ENCODE data around the gene NUAK2.

NUAK2 gene

DNA sequence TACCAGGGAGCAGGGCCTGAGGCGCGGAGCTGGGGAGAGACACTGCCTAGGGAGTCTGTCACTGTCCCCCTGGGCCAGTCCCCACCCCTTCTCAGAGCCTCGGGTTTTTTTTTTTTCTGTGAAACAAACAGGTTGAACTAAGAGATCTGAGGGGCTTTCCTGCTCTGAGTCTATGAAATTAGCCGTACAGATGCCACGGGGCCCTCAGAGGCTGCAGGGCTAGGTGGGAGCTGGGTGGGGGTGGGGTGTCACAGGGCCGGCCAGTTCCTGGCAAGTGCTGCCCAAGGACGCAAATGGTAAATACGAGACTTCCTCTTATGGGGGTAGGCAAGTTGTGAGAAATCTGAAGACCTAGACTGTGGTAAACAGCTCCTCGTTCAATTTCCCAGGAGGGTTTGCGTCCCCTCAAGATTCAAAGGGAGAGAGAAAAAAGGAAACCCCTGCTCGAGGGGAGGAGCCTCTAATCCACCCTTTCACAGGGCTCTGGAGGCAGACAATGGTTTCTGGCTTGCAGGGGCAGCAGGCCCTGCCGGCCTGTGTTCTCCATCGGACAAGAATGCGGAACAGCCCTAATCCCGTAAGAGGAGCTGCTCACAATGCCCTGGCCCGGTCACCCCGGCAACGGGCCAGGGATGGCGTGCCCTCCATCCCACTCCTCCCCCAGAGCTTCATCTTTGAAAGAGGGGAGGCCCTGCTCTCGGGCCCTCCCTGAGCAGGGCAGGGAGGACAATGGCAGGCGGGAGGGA lies 7.8 kb downstream of the NUAK2 start:
- ChIA-PET CTCF (interaction anchor here (0.6 to 28.6 kb wide), 6 partner anchors 13 to 252 kb away, joined by 3 to 2093 read pairs (median 34); no protein-coding TSS in a partner anchor), POLR2A (interaction anchor here (0.7 to 1.4 kb wide), 7 partner anchors 9 to 43 kb away, joined by 4 to 7 read pairs (median 5); no protein-coding TSS in a partner anchor)
- DNase-seq (ENCODE audit: low read depth, low spot score), result no peak
- TF ChIP-seq, protein P1, sequence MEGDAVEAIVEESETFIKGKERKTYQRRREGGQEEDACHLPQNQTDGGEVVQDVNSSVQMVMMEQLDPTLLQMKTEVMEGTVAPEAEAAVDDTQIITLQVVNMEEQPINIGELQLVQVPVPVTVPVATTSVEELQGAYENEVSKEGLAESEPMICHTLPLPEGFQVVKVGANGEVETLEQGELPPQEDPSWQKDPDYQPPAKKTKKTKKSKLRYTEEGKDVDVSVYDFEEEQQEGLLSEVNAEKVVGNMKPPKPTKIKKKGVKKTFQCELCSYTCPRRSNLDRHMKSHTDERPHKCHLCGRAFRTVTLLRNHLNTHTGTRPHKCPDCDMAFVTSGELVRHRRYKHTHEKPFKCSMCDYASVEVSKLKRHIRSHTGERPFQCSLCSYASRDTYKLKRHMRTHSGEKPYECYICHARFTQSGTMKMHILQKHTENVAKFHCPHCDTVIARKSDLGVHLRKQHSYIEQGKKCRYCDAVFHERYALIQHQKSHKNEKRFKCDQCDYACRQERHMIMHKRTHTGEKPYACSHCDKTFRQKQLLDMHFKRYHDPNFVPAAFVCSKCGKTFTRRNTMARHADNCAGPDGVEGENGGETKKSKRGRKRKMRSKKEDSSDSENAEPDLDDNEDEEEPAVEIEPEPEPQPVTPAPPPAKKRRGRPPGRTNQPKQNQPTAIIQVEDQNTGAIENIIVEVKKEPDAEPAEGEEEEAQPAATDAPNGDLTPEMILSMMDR (IDR thresholded peaks at IDR 0.05; ENCODE audit: insufficient read depth, low read length, missing control alignments), result no peak
- H3K4me3 ChIP-seq (ENCODE audit: low read depth, low read length), result peak overlapping the region; percentile 37

DNA sequence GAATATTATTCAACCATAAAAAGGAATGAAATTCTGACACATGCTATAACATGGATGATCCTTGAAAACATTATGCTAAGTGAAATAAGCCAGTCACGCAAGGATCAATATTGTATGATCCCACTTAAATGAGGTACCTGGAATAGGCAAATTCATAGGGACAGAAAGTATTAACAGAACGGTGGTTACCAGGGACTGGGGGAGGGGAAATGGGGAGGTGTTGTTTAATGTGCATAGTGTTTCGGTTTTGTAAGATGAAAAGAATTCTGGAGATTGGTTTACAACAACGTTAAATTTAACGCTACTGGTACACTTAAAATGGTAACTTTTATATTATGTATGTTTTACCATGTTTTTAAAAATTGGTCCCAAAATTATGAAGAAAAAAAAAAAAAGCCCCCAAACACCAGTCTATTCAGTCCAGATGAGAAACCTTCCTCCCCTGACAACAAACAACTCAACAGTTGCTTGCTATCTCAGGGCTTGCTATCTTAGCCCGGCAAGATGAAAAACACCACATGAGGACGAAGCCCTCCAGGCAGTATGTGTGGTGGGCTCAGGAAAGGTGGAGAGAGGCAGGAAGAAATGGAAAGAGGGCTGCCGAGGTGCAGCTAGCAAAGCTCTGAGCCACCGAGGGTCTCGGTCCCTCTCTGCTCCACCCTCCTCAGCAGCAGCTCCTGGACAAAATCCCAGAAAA lies 8.5 kb downstream of the NUAK2 start:
- no peak for DNase-seq (ENCODE audit: low read depth, low spot score)
- ChIA-PET POLR2A (interaction anchor here (1.2 kb wide), 2 partner anchors 12 to 28 kb away, joined by 4 to 6 read pairs; no protein-coding TSS in a partner anchor), CTCF (interaction anchor here (1.2 to 28.6 kb wide), 5 partner anchors 13 to 41 kb away, joined by 3 to 2093 read pairs (median 64); no protein-coding TSS in a partner anchor)
- TF ChIP-seq, protein P1 (IDR thresholded peaks at IDR 0.05; ENCODE audit: insufficient read depth, low read length, missing control alignments), result no peak
- H3K4me3 ChIP-seq (ENCODE audit: low read depth, low read length), result peak overlapping the region; percentile 37

DNA sequence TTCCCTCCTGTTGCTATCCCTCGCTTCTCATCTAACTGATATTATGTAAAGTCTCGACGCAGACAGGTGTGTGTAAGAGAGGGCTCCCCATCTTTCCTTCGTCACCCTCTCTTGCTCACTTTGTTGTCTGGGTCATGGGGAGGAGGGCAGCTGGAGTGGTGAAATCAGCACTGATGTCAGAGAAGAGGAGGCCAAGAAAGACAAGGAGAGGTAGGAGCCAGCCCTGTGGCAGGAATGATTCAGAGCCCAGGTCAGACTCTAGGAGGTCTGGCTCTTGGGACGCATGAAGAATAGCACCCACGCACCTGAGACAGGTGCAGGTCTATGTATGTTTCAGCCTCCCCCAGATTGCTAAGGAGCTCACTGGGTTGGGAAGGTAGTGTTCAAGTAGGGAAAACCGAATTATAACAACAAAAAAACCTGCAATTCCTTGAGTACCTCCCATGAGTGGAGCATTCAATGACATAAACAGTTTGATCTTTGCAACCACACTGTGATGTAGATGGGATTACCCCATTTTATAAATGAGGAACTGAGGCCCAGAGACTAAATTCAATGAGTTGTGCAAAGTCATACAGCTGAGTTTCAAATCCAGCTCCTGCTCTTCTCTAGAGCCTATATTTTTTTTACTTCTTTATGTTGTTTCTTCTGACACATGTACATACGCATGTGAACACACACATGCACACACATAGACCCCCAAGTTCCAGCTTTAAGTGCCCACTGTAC lies 10.4 kb downstream of the NUAK2 start:
- POLR2A ChIA-PET, result interaction anchor here (0.6 to 0.7 kb wide), 2 partner anchors 22 to 37 kb away, joined by 3 read pairs; no protein-coding TSS in a partner anchor
- H3K4me3 ChIP-seq (ENCODE audit: low read depth, low read length), result no peak overlapping the region
- TF ChIP-seq, protein P1 (IDR thresholded peaks at IDR 0.05; ENCODE audit: insufficient read depth, low read length, missing control alignments), result no peak
- DNase-seq (ENCODE audit: low read depth, low spot score), result no peak
- CTCF ChIA-PET, result interaction anchor here (0.8 to 7.4 kb wide), 6 partner anchors 9 to 213 kb away, joined by 3 to 64 read pairs (median 7); no protein-coding TSS in a partner anchor

DNA sequence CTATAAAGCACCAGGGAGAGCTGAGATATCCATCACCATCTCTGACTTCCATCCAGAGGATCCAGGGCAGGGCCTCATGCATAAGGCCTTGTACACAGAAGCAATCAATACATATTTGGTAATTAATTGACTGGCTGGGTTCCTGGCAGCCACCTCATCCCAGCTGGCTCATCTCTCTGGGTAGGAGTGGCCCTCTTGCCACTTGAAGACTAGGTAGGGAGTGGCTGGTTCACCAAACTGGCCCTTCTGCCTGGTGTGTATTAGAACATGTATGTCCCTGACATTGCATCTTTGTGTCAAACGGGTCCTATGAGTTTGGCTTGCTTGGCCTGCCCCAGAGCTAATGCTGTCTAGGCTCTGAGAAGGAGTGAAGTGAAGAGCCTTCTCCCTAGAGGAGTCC lies 11.8 kb downstream of the NUAK2 start:
- DNase-seq (ENCODE audit: low read depth, low spot score), result no peak
- H3K4me3 ChIP-seq (ENCODE audit: low read depth, low read length), result no peak overlapping the region
- TF ChIP-seq, protein P1 (IDR thresholded peaks at IDR 0.05; ENCODE audit: insufficient read depth, low read length, missing control alignments), result no peak
- POLR2A ChIA-PET, result no interaction called here
- CTCF ChIA-PET, result interaction anchor here (0.5 to 2.4 kb wide), 5 partner anchors 11 to 36 kb away, joined by 3 to 10 read pairs (median 7); no protein-coding TSS in a partner anchor

DNA sequence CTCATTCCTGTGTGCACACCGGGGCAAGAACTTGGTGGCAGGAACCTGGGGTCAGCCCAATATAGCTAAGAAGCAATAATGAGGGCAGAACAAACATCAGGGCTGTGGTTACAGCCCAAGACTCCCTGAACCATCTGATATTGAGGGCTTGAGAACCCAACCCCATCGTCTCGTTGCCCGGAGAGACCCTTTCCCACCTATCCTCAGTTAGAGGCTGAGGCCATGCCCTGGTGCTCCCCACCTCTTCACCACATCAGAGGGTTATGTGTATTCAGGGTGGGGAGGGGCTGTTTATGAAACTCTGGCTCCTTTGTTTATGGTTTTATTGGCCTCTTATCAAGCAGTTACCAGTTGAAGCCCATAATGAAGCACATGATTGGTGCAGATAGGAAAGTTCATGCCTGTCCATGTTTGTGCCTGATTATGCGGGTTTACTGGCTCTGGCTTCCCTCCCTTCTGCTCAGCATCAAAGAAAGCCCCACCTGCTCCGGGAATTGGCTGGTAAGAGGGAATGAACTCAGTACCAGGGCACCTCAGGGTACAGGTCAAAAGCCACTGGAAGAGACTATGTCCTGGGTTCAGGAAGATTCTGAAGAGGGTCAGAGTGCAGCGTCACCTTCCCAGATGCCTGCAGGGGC lies 14.5 kb downstream of the NUAK2 start:
- no peak overlapping the region for H3K4me3 ChIP-seq (ENCODE audit: low read depth, low read length)
- CTCF ChIA-PET, result interaction anchor here (0.6 to 17.6 kb wide), 3 partner anchors 13 to 39 kb away, joined by 3 to 221 read pairs (median 3); partner anchors contain the start of gene NUAK2
- no peak for DNase-seq (ENCODE audit: low read depth, low spot score)
- POLR2A ChIA-PET, result no interaction called here
- TF ChIP-seq, protein P1 (IDR thresholded peaks at IDR 0.05; ENCODE audit: insufficient read depth, low read length, missing control alignments), result no peak

Data from AG04449 (cell line).